GM23338 (cell line): ENCODE measurements around the gene SLC26A1. TPM values are rescaled to one million over a fixed set of nuclear protein-coding genes. Genes with fewer than 3 reads are reported as not detected.

Experiments used
- ATAC-seq: fragments of 200-7000 bp; cut with Tn5 transposase; 3 replicates; pipeline ENCODE4 v1.9.1; 2020
- DNase-seq: peaks from one replicate; pipeline ENCODE4 v3.0.0-alpha.2; 2015; ENCODE audit warnings: low spot score
- H2AFZ ChIP-seq: fragments of 200-600 bp; sonication (generic); 2 replicates; pipeline ENCODE4 v1.8.0; 2016; ENCODE audit warnings: antibody characterized with exemption, mild to moderate bottlenecking, moderate library complexity
- H3F3A ChIP-seq: fragments of 200-600 bp; sonication (generic); replicated peaks from 2 replicates; pipeline ENCODE4 v1.8.0; 2017; ENCODE audit warnings: antibody characterized with exemption, mixed run types, low read depth
- H3K27ac ChIP-seq: fragments of 200-600 bp; sonication (generic); 2 replicates; pipeline ENCODE4 v1.6.1; 2016; ENCODE audit warnings: low read depth
- H3K27me3 ChIP-seq: fragments of 200-600 bp; sonication (generic); 2 replicates; pipeline ENCODE4 v1.8.0; 2016; ENCODE audit warnings: mild to moderate bottlenecking, mixed run types, moderate library complexity; ENCODE audit not compliant: insufficient read depth
- H3K36me3 ChIP-seq: fragments of 200-600 bp; sonication (generic); 2 replicates; pipeline ENCODE4 v1.8.0; 2016; ENCODE audit warnings: mild to moderate bottlenecking; ENCODE audit not compliant: insufficient read depth
- H3K4me1 ChIP-seq: fragments of 200-600 bp; sonication (generic); 2 replicates; pipeline ENCODE4 v1.8.0; 2016; ENCODE audit warnings: mild to moderate bottlenecking, moderate library complexity; ENCODE audit not compliant: insufficient read depth
- H3K4me2 ChIP-seq: fragments of 200-600 bp; sonication (generic); 2 replicates; pipeline ENCODE4 v1.7.1; 2017; ENCODE audit warnings: mixed run types
- H3K4me3 ChIP-seq: fragments of 200-600 bp; sonication (generic); 2 replicates; pipeline ENCODE4 v1.6.1; 2016; ENCODE audit warnings: mixed run types
- H3K79me2 ChIP-seq: fragments of 200-600 bp; sonication (generic); replicated peaks from 2 replicates; pipeline ENCODE4 v1.8.0; 2017; ENCODE audit warnings: mild to moderate bottlenecking; ENCODE audit not compliant: insufficient read depth
- H3K9me2 ChIP-seq: fragments of 200-600 bp; sonication (generic); 2 replicates; pipeline ENCODE4 v1.8.0; 2017; ENCODE audit not compliant: insufficient read depth
- H4K20me1 ChIP-seq: fragments of 200-600 bp; sonication (generic); replicated peaks from 2 replicates; pipeline ENCODE4 v1.8.0; 2017; ENCODE audit warnings: mild to moderate bottlenecking; ENCODE audit not compliant: insufficient read depth
- H3K27ac Mint-ChIP-seq: 2 replicates; pipeline ENCODE4 v1.8.0; 2020; ENCODE audit warnings: inconsistent platforms, mild to moderate bottlenecking, moderate library complexity, mixed read lengths
- H3K27me3 Mint-ChIP-seq: 3 replicates; pipeline ENCODE4 v1.8.0; 2022; ENCODE audit warnings: low read depth, mild to moderate bottlenecking, moderate library complexity, mixed read lengths, inconsistent platforms; ENCODE audit not compliant: insufficient read depth, poor library complexity
- H3K36me3 Mint-ChIP-seq: 3 replicates; pipeline ENCODE4 v1.8.0; 2021; ENCODE audit warnings: low read depth, mild to moderate bottlenecking, inconsistent platforms, moderate library complexity, mixed read lengths
- H3K4me1 Mint-ChIP-seq: 3 replicates; pipeline ENCODE4 v1.8.0; 2020; ENCODE audit warnings: mild to moderate bottlenecking, inconsistent platforms, mixed read lengths
- H3K4me3 Mint-ChIP-seq: 3 replicates; pipeline ENCODE4 v1.8.0; 2021; ENCODE audit warnings: moderate library complexity, mild to moderate bottlenecking, inconsistent platforms, mixed read lengths
- H3K9me3 Mint-ChIP-seq: 3 replicates; pipeline ENCODE4 v1.8.0; 2020; ENCODE audit warnings: moderate library complexity, mild to moderate bottlenecking, inconsistent platforms, mixed read lengths
- CTCF ChIP-seq, 2 experiments: fragments of 200-600 bp in 1 of 2; sonication (generic) in 1 of 2; conservative IDR thresholded peaks; 2 replicates each; pipeline versions ENCODE4 v1.5.1 to v1.6.1; 2016 to 2017; ENCODE audit warnings: antibody characterized with exemption in 2 of 2, low read depth in 2 of 2, mild to moderate bottlenecking in 2 of 2, moderate library complexity in 1 of 2
- ETS1 ChIP-seq: IDR thresholded peaks from 2 replicates; pipeline ENCODE4 v1.6.1; 2016; ENCODE audit warnings: antibody characterized with exemption
- EZH2 ChIP-seq: fragments of 200-600 bp; sonication (generic); IDR thresholded peaks from one replicate; pipeline ENCODE4 v1.8.0; 2017; ENCODE audit warnings: antibody characterized with exemption, mild to moderate bottlenecking, low read depth; ENCODE audit not compliant: unreplicated experiment
- REST ChIP-seq: IDR thresholded peaks from one replicate; pipeline ENCODE4 v1.6.1; 2018; ENCODE audit warnings: antibody characterized with exemption; ENCODE audit not compliant: unreplicated experiment
- ZNF331 ChIP-seq: fragments of 250-450 bp; sonication (Bioruptor Pico); IDR thresholded peaks from 2 replicates; pipeline ENCODE4 v1.5.0; 2020; ENCODE audit warnings: low read depth, mild to moderate bottlenecking, moderate library complexity
- polyA plus RNA-seq: library from polyadenylated mRNA; unstranded; fragments of >200 nt; fragmentation: Nextera tagmentation; extraction: Ambion mirVana; gene quantifications from 2 replicates; pipeline ENCODE4 v1.2.1, GENCODE V29; 2016
- total RNA-seq: library from RNA; depleted of rRNA; stranded (reverse); fragments of >200 nt; shearing (Covaris generic); gene quantifications from 2 replicates; pipeline ENCODE4 v1.2.3, GENCODE V29; 2014
- TF ChIP-seq, protein P1 (sequence below): fragments of 250-450 bp; sonication (Bioruptor Pico); IDR thresholded peaks from 2 replicates; pipeline ENCODE4 v1.5.0; 2020; ENCODE audit warnings: mild to moderate bottlenecking, moderate library complexity

Gene SLC26A1
- total and polyA plus RNA-seq, 2 experiments from 2014 or later = 0.10 to 0.27 TPM

GRCh38 chr4:1030031-1030430, 36.8 kb upstream of the SLC26A1 start:
- Histone ChIP-seq H3K27me3 (no peaks in the 10 kb centered on the region), H4K20me1 (no peaks in the 10 kb centered on the region), H3K4me1 (no peaks in the 10 kb centered on the region), H3K36me3 (no peaks in the 10 kb centered on the region; the same call in 1 of the 2 replicates), H3K4me3 (no peak overlapping the region), H2AFZ (no peak overlapping the region), H3K9me2 (no peaks in the 10 kb centered on the region), H3F3A (no peaks in the 10 kb centered on the region), H3K27ac (no peak overlapping the region), H3K4me2 (no peak overlapping the region), H3K79me2 (no peaks in the 10 kb centered on the region)
- Mint-ChIP-seq H3K4me1 (peaks cover 4% of the 10 kb centered on the region; the same call in 1 of the 3 replicates), H3K4me3 (no peak overlapping the region), H3K9me3 (no peaks in the 10 kb centered on the region; the same call in 2 of the 3 replicates), H3K27ac (no peak overlapping the region), H3K36me3 (peaks cover 12% of the 10 kb centered on the region), H3K27me3 (peaks cover 10% of the 10 kb centered on the region)
- ATAC-seq (peak; percentile 73), DNase-seq (no peak)
- no peak for TF ChIP-seq EZH2
- TF ChIP-seq, protein P1, sequence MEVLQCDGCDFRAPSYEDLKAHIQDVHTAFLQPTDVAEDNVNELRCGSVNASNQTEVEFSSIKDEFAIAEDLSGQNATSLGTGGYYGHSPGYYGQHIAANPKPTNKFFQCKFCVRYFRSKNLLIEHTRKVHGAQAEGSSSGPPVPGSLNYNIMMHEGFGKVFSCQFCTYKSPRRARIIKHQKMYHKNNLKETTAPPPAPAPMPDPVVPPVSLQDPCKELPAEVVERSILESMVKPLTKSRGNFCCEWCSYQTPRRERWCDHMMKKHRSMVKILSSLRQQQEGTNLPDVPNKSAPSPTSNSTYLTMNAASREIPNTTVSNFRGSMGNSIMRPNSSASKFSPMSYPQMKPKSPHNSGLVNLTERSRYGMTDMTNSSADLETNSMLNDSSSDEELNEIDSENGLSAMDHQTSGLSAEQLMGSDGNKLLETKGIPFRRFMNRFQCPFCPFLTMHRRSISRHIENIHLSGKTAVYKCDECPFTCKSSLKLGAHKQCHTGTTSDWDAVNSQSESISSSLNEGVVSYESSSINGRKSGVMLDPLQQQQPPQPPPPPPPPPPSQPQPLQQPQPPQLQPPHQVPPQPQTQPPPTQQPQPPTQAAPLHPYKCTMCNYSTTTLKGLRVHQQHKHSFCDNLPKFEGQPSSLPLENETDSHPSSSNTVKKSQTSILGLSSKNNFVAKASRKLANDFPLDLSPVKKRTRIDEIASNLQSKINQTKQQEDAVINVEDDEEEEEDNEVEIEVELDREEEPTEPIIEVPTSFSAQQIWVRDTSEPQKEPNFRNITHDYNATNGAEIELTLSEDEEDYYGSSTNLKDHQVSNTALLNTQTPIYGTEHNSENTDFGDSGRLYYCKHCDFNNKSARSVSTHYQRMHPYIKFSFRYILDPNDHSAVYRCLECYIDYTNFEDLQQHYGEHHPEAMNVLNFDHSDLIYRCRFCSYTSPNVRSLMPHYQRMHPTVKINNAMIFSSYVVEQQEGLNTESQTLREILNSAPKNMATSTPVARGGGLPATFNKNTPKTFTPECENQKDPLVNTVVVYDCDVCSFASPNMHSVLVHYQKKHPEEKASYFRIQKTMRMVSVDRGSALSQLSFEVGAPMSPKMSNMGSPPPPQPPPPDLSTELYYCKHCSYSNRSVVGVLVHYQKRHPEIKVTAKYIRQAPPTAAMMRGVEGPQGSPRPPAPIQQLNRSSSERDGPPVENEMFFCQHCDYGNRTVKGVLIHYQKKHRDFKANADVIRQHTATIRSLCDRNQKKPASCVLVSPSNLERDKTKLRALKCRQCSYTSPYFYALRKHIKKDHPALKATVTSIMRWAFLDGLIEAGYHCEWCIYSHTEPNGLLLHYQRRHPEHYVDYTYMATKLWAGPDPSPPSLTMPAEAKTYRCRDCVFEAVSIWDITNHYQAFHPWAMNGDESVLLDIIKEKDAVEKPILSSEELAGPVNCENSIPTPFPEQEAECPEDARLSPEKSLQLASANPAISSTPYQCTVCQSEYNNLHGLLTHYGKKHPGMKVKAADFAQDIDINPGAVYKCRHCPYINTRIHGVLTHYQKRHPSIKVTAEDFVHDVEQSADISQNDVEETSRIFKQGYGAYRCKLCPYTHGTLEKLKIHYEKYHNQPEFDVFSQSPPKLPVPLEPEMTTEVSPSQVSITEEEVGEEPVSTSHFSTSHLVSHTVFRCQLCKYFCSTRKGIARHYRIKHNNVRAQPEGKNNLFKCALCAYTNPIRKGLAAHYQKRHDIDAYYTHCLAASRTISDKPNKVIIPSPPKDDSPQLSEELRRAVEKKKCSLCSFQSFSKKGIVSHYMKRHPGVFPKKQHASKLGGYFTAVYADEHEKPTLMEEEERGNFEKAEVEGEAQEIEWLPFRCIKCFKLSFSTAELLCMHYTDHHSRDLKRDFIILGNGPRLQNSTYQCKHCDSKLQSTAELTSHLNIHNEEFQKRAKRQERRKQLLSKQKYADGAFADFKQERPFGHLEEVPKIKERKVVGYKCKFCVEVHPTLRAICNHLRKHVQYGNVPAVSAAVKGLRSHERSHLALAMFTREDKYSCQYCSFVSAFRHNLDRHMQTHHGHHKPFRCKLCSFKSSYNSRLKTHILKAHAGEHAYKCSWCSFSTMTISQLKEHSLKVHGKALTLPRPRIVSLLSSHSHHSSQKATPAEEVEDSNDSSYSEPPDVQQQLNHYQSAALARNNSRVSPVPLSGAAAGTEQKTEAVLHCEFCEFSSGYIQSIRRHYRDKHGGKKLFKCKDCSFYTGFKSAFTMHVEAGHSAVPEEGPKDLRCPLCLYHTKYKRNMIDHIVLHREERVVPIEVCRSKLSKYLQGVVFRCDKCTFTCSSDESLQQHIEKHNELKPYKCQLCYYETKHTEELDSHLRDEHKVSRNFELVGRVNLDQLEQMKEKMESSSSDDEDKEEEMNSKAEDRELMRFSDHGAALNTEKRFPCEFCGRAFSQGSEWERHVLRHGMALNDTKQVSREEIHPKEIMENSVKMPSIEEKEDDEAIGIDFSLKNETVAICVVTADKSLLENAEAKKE (CRISPR knock-in tag) = no peak
- no peak for TF ChIP-seq ETS1
- no peak for TF ChIP-seq CTCF (conservative IDR thresholded peaks at IDR 0.05; ENCODE audit: low read depth in 2 of 2)
- TF ChIP-seq ZNF331 (CRISPR knock-in tag) = no peak
- no peak for TF ChIP-seq REST
